H9 (cell line): ENCODE data around the gene PAIP2. TPM values are rescaled to one million over a fixed set of nuclear protein-coding genes. Genes with fewer than 3 reads are reported as not detected.
"Not testable (repeated sequence)": the region's sequence is repeated elsewhere in the genome, so short reads cannot be mapped to it uniquely, and the experiment has no call there.

ENCODE experiments used
- DNase-seq: peaks from one replicate; pipeline ENCODE4 v3.0.0-alpha.2; 2017
- H2AFZ ChIP-seq: one replicate; pipeline ENCODE4 v1.6.1; 2013; ENCODE audit warnings: mild to moderate bottlenecking, low read length, control low read depth, moderate library complexity
- H2AK5ac ChIP-seq: 2 replicates; pipeline ENCODE4 v1.6.1; 2013; ENCODE audit warnings: low read length, control low read depth, mixed read lengths; ENCODE audit not compliant: insufficient read length
- H2BK120ac ChIP-seq: one replicate; pipeline ENCODE4 v1.6.1; 2013; ENCODE audit warnings: low read depth, mild to moderate bottlenecking, low read length, control low read depth, inconsistent platforms; ENCODE audit not compliant: poor library complexity, severe bottlenecking
- H2BK12ac ChIP-seq: 2 replicates; pipeline ENCODE4 v1.6.1; 2013; ENCODE audit warnings: low read length, control low read depth, mixed read lengths, low read depth; ENCODE audit not compliant: insufficient read length
- H2BK15ac ChIP-seq: 2 replicates; pipeline ENCODE4 v1.6.1; 2013; ENCODE audit warnings: low read depth, low read length, control low read depth
- H2BK20ac ChIP-seq: one replicate; pipeline ENCODE4 v1.6.1; 2013; ENCODE audit warnings: low read depth, mild to moderate bottlenecking, low read length, control low read depth, inconsistent platforms; ENCODE audit not compliant: poor library complexity, severe bottlenecking
- H2BK5ac ChIP-seq: 2 replicates; pipeline ENCODE4 v1.6.1; 2013; ENCODE audit warnings: low read length, control low read depth, mixed read lengths; ENCODE audit not compliant: insufficient read length
- H3K14ac ChIP-seq: 2 replicates; pipeline ENCODE4 v1.6.1; 2013; ENCODE audit warnings: low read length, control low read depth; ENCODE audit not compliant: insufficient read depth
- H3K18ac ChIP-seq: 2 replicates; pipeline ENCODE4 v1.6.1; 2013; ENCODE audit warnings: low read depth, mild to moderate bottlenecking, mixed read lengths, low read length, control low read depth; ENCODE audit not compliant: insufficient read length
- H3K23ac ChIP-seq: 2 replicates; pipeline ENCODE4 v1.6.1; 2013; ENCODE audit warnings: low read length, control low read depth, mixed read lengths, low read depth; ENCODE audit not compliant: insufficient read length
- H3K23me2 ChIP-seq: 2 replicates; pipeline ENCODE4 v1.6.1; 2013; ENCODE audit warnings: low read depth, mild to moderate bottlenecking, mixed read lengths, low read length, control low read depth; ENCODE audit not compliant: insufficient read length, poor library complexity, severe bottlenecking
- H3K27ac ChIP-seq: 2 replicates; pipeline ENCODE4 v1.5.1; 2013; ENCODE audit warnings: low read length, control low read depth, mixed read lengths, low read depth; ENCODE audit not compliant: insufficient read length
- H3K27me3 ChIP-seq: 2 replicates; pipeline ENCODE4 v1.6.1; 2013; ENCODE audit warnings: low read length, control low read depth, inconsistent platforms; ENCODE audit not compliant: insufficient read depth
- H3K4ac ChIP-seq: 2 replicates; pipeline ENCODE4 v1.6.1; 2013; ENCODE audit warnings: low read depth, mild to moderate bottlenecking, control low read depth, inconsistent platforms, low read length, moderate library complexity
- H3K4me1 ChIP-seq: 2 replicates; pipeline ENCODE4 v1.6.1; 2013; ENCODE audit warnings: low read length, control low read depth, inconsistent platforms; ENCODE audit not compliant: insufficient read depth
- H3K4me2 ChIP-seq: 2 replicates; pipeline ENCODE4 v1.6.1; 2013; ENCODE audit warnings: low read length, control low read depth, mixed read lengths; ENCODE audit not compliant: insufficient read length, insufficient read depth
- H3K56ac ChIP-seq: 2 replicates; pipeline ENCODE4 v1.6.1; 2013; ENCODE audit warnings: low read depth, mild to moderate bottlenecking, mixed read lengths, low read length, control low read depth; ENCODE audit not compliant: insufficient read length
- H3K79me1 ChIP-seq: 2 replicates; pipeline ENCODE4 v1.6.1; 2013; ENCODE audit warnings: low read depth, mild to moderate bottlenecking, moderate library complexity, low read length, control low read depth, inconsistent platforms; ENCODE audit not compliant: insufficient read depth, poor library complexity, severe bottlenecking
- H3K79me2 ChIP-seq: 2 replicates; pipeline ENCODE4 v1.6.1; 2013; ENCODE audit warnings: low read length, control low read depth, inconsistent platforms; ENCODE audit not compliant: insufficient read depth
- H3K9ac ChIP-seq: 2 replicates; pipeline ENCODE4 v1.6.1; 2013; ENCODE audit warnings: low read length, control low read depth, mixed read lengths; ENCODE audit not compliant: insufficient read length; ENCODE audit errors: extremely low read depth
- H3K9me3 ChIP-seq: one replicate; pipeline ENCODE4 v1.6.1; 2013; ENCODE audit warnings: low read depth, low read length, inconsistent platforms; ENCODE audit not compliant: control insufficient read depth
- H3T11ph ChIP-seq: one replicate; pipeline ENCODE4 v1.6.1; 2013; ENCODE audit warnings: mild to moderate bottlenecking, low read length, control low read depth, inconsistent platforms
- H4K20me1 ChIP-seq: one replicate; pipeline ENCODE4 v1.6.1; 2013; ENCODE audit not compliant: control insufficient read depth, insufficient read length, insufficient read depth
- H4K5ac ChIP-seq: 2 replicates; pipeline ENCODE4 v1.6.1; 2013; ENCODE audit warnings: low read depth, mild to moderate bottlenecking, mixed read lengths, low read length, control low read depth; ENCODE audit not compliant: insufficient read length
- H4K8ac ChIP-seq: replicated peaks from 2 replicates; pipeline ENCODE4 v1.6.1; 2013; ENCODE audit warnings: low read length, control low read depth, mixed read lengths, low read depth; ENCODE audit not compliant: insufficient read length
- H4K91ac ChIP-seq: 2 replicates; pipeline ENCODE4 v1.6.1; 2013; ENCODE audit warnings: low read depth, mild to moderate bottlenecking, moderate library complexity, mixed read lengths, low read length, control low read depth; ENCODE audit not compliant: insufficient read length
- H3K27ac Mint-ChIP-seq, 3 experiments: 2 replicates in 2 of 3; 3 replicates in 1 of 3; pipeline ENCODE4 v1.8.0; 2020 to 2021; ENCODE audit warnings: mixed read lengths in 3 of 3, mild to moderate bottlenecking in 1 of 3, moderate library complexity in 1 of 3
- H3K27me3 Mint-ChIP-seq: 2 replicates; pipeline ENCODE4 v1.8.0; 2021; ENCODE audit warnings: low read depth, mild to moderate bottlenecking, moderate library complexity, mixed read lengths
- H3K36me3 Mint-ChIP-seq, 3 experiments: 2 replicates in 2 of 3; 3 replicates in 1 of 3; pipeline ENCODE4 v1.8.0; 2020 to 2021; ENCODE audit warnings: low read depth in 3 of 3, mixed read lengths in 3 of 3; ENCODE audit not compliant: insufficient read depth in 1 of 3
- H3K4me1 Mint-ChIP-seq, 2 experiments: 2 replicates each; pipeline ENCODE4 v1.8.0; 2020; ENCODE audit warnings: mixed read lengths in 2 of 2
- H3K4me3 Mint-ChIP-seq, 2 experiments: 2 replicates in 1 of 2; 3 replicates in 1 of 2; pipeline ENCODE4 v1.8.0; 2020 to 2021; ENCODE audit warnings: mild to moderate bottlenecking in 2 of 2, mixed read lengths in 2 of 2, moderate library complexity in 1 of 2
- H3K9me3 Mint-ChIP-seq, 2 experiments: 2 replicates in 1 of 2; 3 replicates in 1 of 2; pipeline ENCODE4 v1.8.0; 2020; ENCODE audit warnings: mild to moderate bottlenecking in 2 of 2, mixed read lengths in 2 of 2, moderate library complexity in 1 of 2
- CTCF ChIP-seq: fragments of 200-600 bp; sonication (generic); conservative IDR thresholded peaks from 3 replicates; pipeline ENCODE4 v1.8.0; 2021; ENCODE audit warnings: antibody characterized with exemption, mild to moderate bottlenecking
- WGBS: extraction: QIAGEN DNeasy Blood & Tissue Kit; methylation state at CpG from one replicate; pipeline ENCODE4 v1.1.7; 2013; ENCODE audit warnings: missing lambda C conversion rate, low lambda C conversion rate, mixed read lengths; ENCODE audit not compliant: insufficient read length; ENCODE audit errors: extremely low coverage; 5-methylcytosine and 5-hydroxymethylcytosine counted together
- total RNA-seq: library from RNA; stranded (reverse); gene quantifications from 2 replicates; pipeline ENCODE4 v1.2.1, GENCODE V29; 2021

PAIP2 gene
- total RNA-seq, 1 experiment from 2014 or later = 121 TPM

- H2BK15ac ChIP-seq = no peak overlapping the region
- H3K23me2 ChIP-seq = no peaks in the 10 kb centered on the region
- H3K4me1 Mint-ChIP-seq = peaks cover 0 to 7% of the 10 kb centered on the region in 2 experiments; a peak in 1 of 4 replicates
- H3K27me3 Mint-ChIP-seq = no peaks in the 10 kb centered on the region
- no peaks in the 10 kb centered on the region for H3K27me3 ChIP-seq
- WGBS = no CpG with 5 or more reads among the region's 3 CpGs
- no peak overlapping the region for H3K23ac ChIP-seq
- H2AFZ ChIP-seq = no peak overlapping the region
- H3K4me2 ChIP-seq = no peak overlapping the region
- TF ChIP-seq CTCF = no peak
- no peak overlapping the region for H3K27ac ChIP-seq
- no peak overlapping the region for H3K56ac ChIP-seq
- H3K79me1 ChIP-seq = peaks cover 8% of the 10 kb centered on the region
- no peak overlapping the region for H4K5ac ChIP-seq
- H3K9ac ChIP-seq = no peak overlapping the region
- H2BK20ac ChIP-seq = no peak overlapping the region
- H4K8ac ChIP-seq = no peak overlapping the region
- H3K9me3 Mint-ChIP-seq = no peaks in the 10 kb centered on the region
- DNase-seq = no peak
- H3K79me2 ChIP-seq = peaks cover 41% of the 10 kb centered on the region; the same call in 1 of the 2 replicates
- no peaks in the 10 kb centered on the region for H4K20me1 ChIP-seq
- no peak overlapping the region for H2AK5ac ChIP-seq
- H2BK120ac ChIP-seq = no peak overlapping the region
- no peak overlapping the region for H3T11ph ChIP-seq
- H3K4me1 ChIP-seq = no peaks in the 10 kb centered on the region
- no peaks in the 10 kb centered on the region for H3K9me3 ChIP-seq
- no peak overlapping the region for H3K18ac ChIP-seq
- no peak overlapping the region for H4K91ac ChIP-seq
- H3K4me3 Mint-ChIP-seq = no peak overlapping the region
- no peak overlapping the region for H2BK5ac ChIP-seq
- H3K14ac ChIP-seq = no peak overlapping the region
- H2BK12ac ChIP-seq = no peak overlapping the region
- H3K27ac Mint-ChIP-seq = no peak overlapping the region; a peak in 1 of 7 replicates
- H3K4ac ChIP-seq = no peak overlapping the region
- peaks cover 10 to 34% (median 31%) of the 10 kb centered on the region in 3 experiments; a peak in 6 of 7 replicates for H3K36me3 Mint-ChIP-seq
These were observed 12.5 kb downstream of the PAIP2 start for GRCh38 chr5:139354186-139354585.

- not testable (repeated sequence) for H3K4me1 ChIP-seq, H4K20me1 ChIP-seq, H3K27ac ChIP-seq, H2AK5ac ChIP-seq, H3K27me3 ChIP-seq, H4K8ac ChIP-seq, H3K4ac ChIP-seq, H2BK120ac ChIP-seq, H3K27ac Mint-ChIP-seq, H3K18ac ChIP-seq, DNase-seq, H3K4me1 Mint-ChIP-seq, H4K91ac ChIP-seq, H4K5ac ChIP-seq, H3K23ac ChIP-seq, H3K4me3 Mint-ChIP-seq, H3K56ac ChIP-seq, H2BK12ac ChIP-seq, H3K27me3 Mint-ChIP-seq, H3K9me3 Mint-ChIP-seq, H2BK15ac ChIP-seq, H3K9ac ChIP-seq, H3K23me2 ChIP-seq, H2BK5ac ChIP-seq, H3K4me2 ChIP-seq, H2BK20ac ChIP-seq, H3K14ac ChIP-seq, H3T11ph ChIP-seq, H3K9me3 ChIP-seq, H2AFZ ChIP-seq
- H3K79me1 ChIP-seq = peaks cover 10% of the 10 kb centered on the region
- no CpG with 5 or more reads among the region's 8 CpGs for WGBS
- H3K36me3 Mint-ChIP-seq = peaks cover 10 to 37% (median 31%) of the 10 kb centered on the region in 3 experiments; a peak in 6 of 7 replicates
- peaks cover 36% of the 10 kb centered on the region; the same call in 1 of the 2 replicates for H3K79me2 ChIP-seq
These were observed 14.2 kb downstream of the PAIP2 start for GRCh38 chr5:139355900-139356299.
